HepG2 (cell line): ENCODE results near the gene UGT1A7. TPM values are rescaled to one million over a fixed set of nuclear protein-coding genes. Genes with fewer than 3 reads are reported as not detected.

Experiments
- AHDC1 ChIP-seq: sonication (generic); formaldehyde crosslinking; IDR thresholded peaks from 2 replicates; pipeline ENCODE4 v1.5.1; 2020; ENCODE audit warnings: mild to moderate bottlenecking, missing genetic modification reagents, borderline replicate concordance
- ESRRA ChIP-seq: sonication (generic); formaldehyde crosslinking; IDR thresholded peaks from 2 replicates; pipeline ENCODE4 v1.5.1; 2020; ENCODE audit warnings: mild to moderate bottlenecking, low read depth, missing genetic modification reagents
- FUBP1 ChIP-seq: sonication (generic); formaldehyde crosslinking; IDR thresholded peaks from 2 replicates; pipeline ENCODE4 v1.5.1; 2020; ENCODE audit warnings: missing genetic modification reagents, mild to moderate bottlenecking, borderline replicate concordance
- KDM5A ChIP-seq: fragments of 200-600 bp; sonication (generic); IDR thresholded peaks from 2 replicates; pipeline ENCODE4 v1.7.0; 2018; ENCODE audit warnings: antibody characterized with exemption, mild to moderate bottlenecking, low read length, borderline replicate concordance
- MAF1 ChIP-seq: sonication (generic); formaldehyde crosslinking; IDR thresholded peaks from 2 replicates; pipeline ENCODE4 v1.5.0; 2020; ENCODE audit warnings: missing genetic modification reagents, borderline replicate concordance
- MLLT10 ChIP-seq: sonication (generic); formaldehyde crosslinking; IDR thresholded peaks from 2 replicates; pipeline ENCODE4 v1.4.0; 2020; ENCODE audit warnings: missing genetic modification reagents
- SCMH1 ChIP-seq: sonication (generic); formaldehyde crosslinking; IDR thresholded peaks from 2 replicates; pipeline ENCODE4 v1.9.0; 2021; ENCODE audit warnings: missing genetic modification reagents, mild to moderate bottlenecking, borderline replicate concordance
- SMYD3 ChIP-seq: sonication (generic); formaldehyde crosslinking; IDR thresholded peaks from 2 replicates; pipeline ENCODE4 v1.8.1; 2023; ENCODE audit warnings: mild to moderate bottlenecking, missing genetic modification reagents
- SP2 ChIP-seq: sonication (generic); formaldehyde crosslinking; IDR thresholded peaks from 2 replicates; pipeline ENCODE4 v1.5.1; 2020; ENCODE audit warnings: mild to moderate bottlenecking, missing genetic modification reagents
- TCF7L2 ChIP-seq: IDR thresholded peaks from 2 replicates; pipeline ENCODE4 v1.6.1; 2011; ENCODE audit warnings: mild to moderate bottlenecking, low read depth, low read length, moderate library complexity
- ZNF263 ChIP-seq: sonication (generic); formaldehyde crosslinking; IDR thresholded peaks from 2 replicates; pipeline ENCODE4 v1.4.0; 2020; ENCODE audit warnings: missing genetic modification reagents
- ZNF414 ChIP-seq: sonication (generic); formaldehyde crosslinking; IDR thresholded peaks from 2 replicates; pipeline ENCODE4 v1.5.0; 2020; ENCODE audit warnings: missing genetic modification reagents
- ZNF44 ChIP-seq: sonication (generic); formaldehyde crosslinking; IDR thresholded peaks from 2 replicates; pipeline ENCODE4 v1.5.1; 2020; ENCODE audit warnings: mild to moderate bottlenecking, missing genetic modification reagents
- ZNF503 ChIP-seq: sonication (generic); formaldehyde crosslinking; IDR thresholded peaks from 2 replicates; pipeline ENCODE4 v1.4.0; 2020; ENCODE audit warnings: missing genetic modification reagents
- ZNF562 ChIP-seq: sonication (generic); formaldehyde crosslinking; IDR thresholded peaks from 2 replicates; pipeline ENCODE4 v1.8.0; 2022; ENCODE audit warnings: missing genetic modification reagents, borderline replicate concordance
- ZNF652 ChIP-seq: IDR thresholded peaks from 2 replicates; pipeline ENCODE4 v1.6.1; 2016; ENCODE audit warnings: low read depth, borderline replicate concordance
- ZNF674 ChIP-seq: sonication (generic); formaldehyde crosslinking; IDR thresholded peaks from 2 replicates; pipeline ENCODE4 v1.5.0; 2020; ENCODE audit warnings: low read depth, mild to moderate bottlenecking, missing genetic modification reagents
- ZNF850 ChIP-seq: sonication (generic); formaldehyde crosslinking; conservative IDR thresholded peaks from 2 replicates; pipeline ENCODE4 v1.9.0; 2021; ENCODE audit warnings: mild to moderate bottlenecking, missing genetic modification reagents
- ZNF878 ChIP-seq: sonication (generic); formaldehyde crosslinking; IDR thresholded peaks from 2 replicates; pipeline ENCODE4 v1.8.1; 2023; ENCODE audit warnings: mild to moderate bottlenecking, missing genetic modification reagents, moderate library complexity
- ZSCAN30 ChIP-seq: sonication (generic); formaldehyde crosslinking; IDR thresholded peaks from 2 replicates; pipeline ENCODE4 v1.5.0; 2020; ENCODE audit warnings: mild to moderate bottlenecking, missing genetic modification reagents
- polyA plus RNA-seq, 8 experiments: library from polyadenylated mRNA; depleted of rRNA in 3 of 8; stranded (reverse) in 7 of 8; unstranded in 1 of 8; fragments of >200 nt; fragmentation: Illumina TruSeq in 4 of 8; extraction: Trizol in 4 of 8; gene quantifications; 2 replicates each; pipeline versions ENCODE4 v1.2.1 to v1.2.3, GENCODE V29; 2011 to 2016; ENCODE audit warnings: low read depth in 4 of 8, missing spikeins in 1 of 8, mixed read lengths in 1 of 8; ENCODE audit not compliant: insufficient read depth in 1 of 8
- total RNA-seq, 5 experiments: library from RNA; depleted of rRNA; stranded (reverse); fragments of >200 nt; fragmentation: Illumina TruSeq; extraction: Trizol; gene quantifications; 2 replicates each; pipeline ENCODE4 v1.2.3, GENCODE V29; 2016; ENCODE audit warnings: low read depth in 1 of 5

The UGT1A7 gene
- total and polyA plus RNA-seq, 2 of the 13 experiments (the other 11 are each of a cell fraction or from before 2014, with no cell fraction given): not detected

- TF ChIP-seq SMYD3 (CRISPR knock-in tag) (peak; percentile 86; the same call in 1 of the 2 replicates), TCF7L2 (peak; percentile 87), KDM5A (no peak; the same call in 1 of the 2 replicates), ZNF562 (CRISPR knock-in tag) (peak; percentile 48; the same call in 1 of the 2 replicates), AHDC1 (CRISPR knock-in tag) (peak; percentile 99), ZNF503 (peak; percentile 100), ZNF652 (peak; percentile 31; the same call in 1 of the 2 replicates), FUBP1 (CRISPR knock-in tag) (no peak), SP2 (CRISPR knock-in tag) (no peak), ZNF263 (CRISPR knock-in tag) (no peak), ZNF878 (CRISPR knock-in tag) (peak; percentile 83; the same call in 1 of the 2 replicates), ZNF850 (0 out of 2 replicates have a peak, but pooled peaks have one; percentile 29), ESRRA (CRISPR knock-in tag) (peak; percentile 88), ZNF44 (no peak), MLLT10 (CRISPR knock-in tag) (no peak), ZSCAN30 (CRISPR knock-in tag) (peak; percentile 75; the same call in 1 of the 2 replicates), SCMH1 (CRISPR knock-in tag) (no peak), ZNF414 (CRISPR knock-in tag) (peak; percentile 69; the same call in 1 of the 2 replicates), ZNF674 (no peak), MAF1 (CRISPR knock-in tag) (no peak)
Measured at GRCh38 chr2:233745073-233745755, 63.5 kb downstream of the UGT1A7 start (continued).
